GM23338 (cell line): ENCODE data around the gene VPS26C.

Experiments used
- CTCF ChIP-seq, 2 experiments: fragments of 200-600 bp in 1 of 2; sonication (generic) in 1 of 2; conservative IDR thresholded peaks; 2 replicates each; pipeline versions ENCODE4 v1.5.1 to v1.6.1; 2016 to 2017; ENCODE audit warnings: antibody characterized with exemption in 2 of 2, low read depth in 2 of 2, mild to moderate bottlenecking in 2 of 2, moderate library complexity in 1 of 2
- EZH2 ChIP-seq: fragments of 200-600 bp; sonication (generic); IDR thresholded peaks from one replicate; pipeline ENCODE4 v1.8.0; 2017; ENCODE audit warnings: antibody characterized with exemption, mild to moderate bottlenecking, low read depth; ENCODE audit not compliant: unreplicated experiment
- JUNB ChIP-seq: IDR thresholded peaks from one replicate; pipeline ENCODE4 v1.6.1; 2016; ENCODE audit warnings: antibody characterized with exemption; ENCODE audit not compliant: unreplicated experiment
- POLR2AphosphoS5 ChIP-seq: IDR thresholded peaks from 2 replicates; pipeline ENCODE4 v1.6.1; 2016; ENCODE audit warnings: antibody characterized with exemption, low read depth
- REST ChIP-seq: IDR thresholded peaks from one replicate; pipeline ENCODE4 v1.6.1; 2018; ENCODE audit warnings: antibody characterized with exemption; ENCODE audit not compliant: unreplicated experiment

DNA sequence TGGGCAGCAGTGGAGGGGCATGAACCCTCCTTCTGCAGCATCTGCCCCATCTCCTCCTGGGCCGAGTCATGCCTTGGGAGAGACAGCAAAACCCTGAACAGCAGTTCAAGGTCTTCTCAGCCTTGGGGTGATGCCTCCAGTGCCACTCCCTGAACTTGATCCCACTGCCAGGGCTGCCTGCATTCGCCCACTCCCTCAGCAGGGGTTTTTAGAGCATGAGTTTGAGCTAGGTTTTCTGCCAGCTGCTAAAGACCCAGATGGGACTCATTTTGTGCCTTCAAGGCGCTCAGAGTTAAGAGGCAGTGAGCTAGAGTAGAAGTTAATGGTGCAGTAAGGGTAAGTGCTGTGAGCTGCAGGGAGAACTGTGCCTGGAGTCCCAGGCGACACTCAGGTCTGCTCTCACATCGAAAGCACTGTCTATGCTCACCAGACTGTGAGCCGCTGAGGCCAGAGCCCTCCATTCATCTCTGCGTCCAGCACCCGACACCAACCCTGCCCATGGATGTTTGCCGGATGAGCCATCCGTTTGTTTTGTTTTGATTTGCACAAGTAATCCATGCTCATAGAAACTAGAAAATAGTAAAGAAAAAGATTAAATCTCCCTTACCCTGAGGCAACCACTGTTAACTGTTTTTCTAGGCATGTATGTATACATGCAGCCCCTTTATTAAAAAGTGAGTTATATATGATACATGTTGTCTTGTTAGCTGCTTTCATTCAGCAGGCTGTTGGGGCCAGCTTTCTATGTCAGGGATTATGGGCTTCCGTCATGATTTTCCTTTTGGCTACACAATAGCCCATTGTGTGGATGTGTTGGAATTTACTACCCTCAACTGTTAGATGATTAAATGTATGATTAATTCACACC lies 67.8 kb downstream of the VPS26C start:
- no peak for TF ChIP-seq EZH2
- no peak for TF ChIP-seq JUNB
- no peak for TF ChIP-seq CTCF (conservative IDR thresholded peaks at IDR 0.05; ENCODE audit: low read depth in 2 of 2)
- no peak for TF ChIP-seq POLR2AphosphoS5
- no peak for TF ChIP-seq REST
